Measurements from ENCODE around the gene SLC10A1.
"Not testable (repeated sequence)": the region's sequence is repeated elsewhere in the genome, so short reads cannot be mapped to it uniquely, and the experiment has no call there.

SLC10A1 gene

DNA sequence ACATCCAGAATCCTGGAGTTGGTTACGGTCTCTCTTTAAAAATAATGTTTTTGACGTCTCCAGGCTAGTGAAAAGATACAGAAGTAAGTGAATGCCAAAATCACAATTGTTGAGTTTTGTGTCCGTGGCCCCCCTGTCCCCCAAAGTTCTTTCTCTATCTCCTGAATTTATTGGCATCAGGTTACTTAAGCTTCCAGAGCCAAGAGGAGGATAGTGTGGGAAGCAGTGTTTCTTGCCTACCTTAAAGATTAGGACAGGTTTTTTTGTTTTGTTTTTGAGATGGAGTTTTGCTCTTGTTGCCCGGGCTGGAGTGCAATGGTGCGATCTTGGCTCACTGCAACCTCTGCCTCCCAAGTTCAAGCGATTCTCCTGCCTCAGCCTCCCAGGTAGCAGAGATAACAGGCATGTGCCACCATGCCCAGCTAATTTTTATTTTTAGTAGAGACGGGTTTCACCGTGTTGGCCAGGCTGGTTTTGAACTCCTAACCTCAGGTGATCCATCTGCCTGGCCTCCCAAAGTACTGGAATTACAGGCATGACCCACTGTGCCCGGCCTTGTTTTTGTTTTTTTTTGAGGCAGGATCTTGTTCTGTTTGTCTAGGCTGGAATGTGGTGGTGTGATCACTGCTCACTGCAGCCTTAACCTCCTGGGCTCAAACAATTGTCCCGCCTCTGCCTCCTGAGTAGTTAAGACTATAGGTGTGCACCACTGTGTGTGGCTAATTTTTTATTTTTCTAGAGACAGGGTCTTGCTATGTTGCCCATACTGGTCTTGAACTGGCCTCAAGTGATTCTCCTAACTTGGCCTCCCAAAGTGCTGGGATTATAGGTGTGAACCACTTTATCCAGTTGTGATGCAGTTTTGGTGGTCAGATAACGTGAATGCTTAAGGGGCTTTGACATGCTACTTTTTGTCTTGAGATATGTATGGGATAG lies 24.7 kb downstream of the SLC10A1 start:
- DNase-seq (ENCODE audit: extremely low spot score, insufficient read length, low read depth) (no peak), FAIRE-seq (no peak)

DNA sequence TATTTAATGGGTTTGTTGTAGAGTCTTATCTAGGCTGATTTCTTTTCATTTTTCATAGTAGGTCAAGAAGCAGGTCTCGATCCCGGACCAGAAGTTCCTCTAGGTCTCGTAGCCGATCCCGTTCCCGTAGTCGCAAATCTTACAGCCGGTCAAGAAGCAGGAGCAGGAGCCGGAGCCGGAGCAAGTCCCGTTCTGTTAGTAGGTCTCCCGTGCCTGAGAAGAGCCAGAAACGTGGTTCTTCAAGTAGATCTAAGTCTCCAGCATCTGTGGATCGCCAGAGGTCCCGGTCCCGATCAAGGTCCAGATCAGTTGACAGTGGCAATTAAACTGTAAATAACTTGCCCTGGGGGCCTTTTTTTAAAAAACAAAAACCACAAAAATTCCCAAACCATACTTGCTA lies 25.9 kb downstream of the SLC10A1 start:
- FAIRE-seq, result no peak
- no peak for DNase-seq (ENCODE audit: extremely low spot score, insufficient read length, low read depth)

GRCh38 chr14:69770559-69770958 lies 26.5 kb downstream of the SLC10A1 start:
- DNase-seq (ENCODE audit: extremely low spot score, insufficient read length, low read depth), result no peak
- no peak for FAIRE-seq

- DNase-seq (ENCODE audit: extremely low spot score, insufficient read length, low read depth) (no peak), FAIRE-seq (peak; percentile 12)
These were observed 27.4 kb downstream of the SLC10A1 start for GRCh38 chr14:69769623-69770022.

- DNase-seq (ENCODE audit: extremely low spot score, insufficient read length, low read depth) (no peak), FAIRE-seq (no peak)
These were observed 28.2 kb downstream of the SLC10A1 start for GRCh38 chr14:69768873-69769272.

- FAIRE-seq, result peak; percentile 86
These were observed 29.6 kb downstream of the SLC10A1 start for GRCh38 chr14:69767369-69767999.

GRCh38 chr14:69766984-69767368 lies 30.1 kb downstream of the SLC10A1 start, which contains the start of gene SRSF5:
Gene SRSF5, plus strand, starts transcription at chr14:69767142. Its CDS starts 1,015 bp downstream, at chr14:69768157.
- FAIRE-seq (peak; percentile 99), DNase-seq (ENCODE audit: extremely low spot score, insufficient read length, low read depth) (peak; percentile 85)

More at GRCh38 chr14:69767369-69767999, 29.6 kb downstream of the SLC10A1 start:
- peak; percentile 81 for DNase-seq (ENCODE audit: extremely low spot score, insufficient read length, low read depth)

DNA sequence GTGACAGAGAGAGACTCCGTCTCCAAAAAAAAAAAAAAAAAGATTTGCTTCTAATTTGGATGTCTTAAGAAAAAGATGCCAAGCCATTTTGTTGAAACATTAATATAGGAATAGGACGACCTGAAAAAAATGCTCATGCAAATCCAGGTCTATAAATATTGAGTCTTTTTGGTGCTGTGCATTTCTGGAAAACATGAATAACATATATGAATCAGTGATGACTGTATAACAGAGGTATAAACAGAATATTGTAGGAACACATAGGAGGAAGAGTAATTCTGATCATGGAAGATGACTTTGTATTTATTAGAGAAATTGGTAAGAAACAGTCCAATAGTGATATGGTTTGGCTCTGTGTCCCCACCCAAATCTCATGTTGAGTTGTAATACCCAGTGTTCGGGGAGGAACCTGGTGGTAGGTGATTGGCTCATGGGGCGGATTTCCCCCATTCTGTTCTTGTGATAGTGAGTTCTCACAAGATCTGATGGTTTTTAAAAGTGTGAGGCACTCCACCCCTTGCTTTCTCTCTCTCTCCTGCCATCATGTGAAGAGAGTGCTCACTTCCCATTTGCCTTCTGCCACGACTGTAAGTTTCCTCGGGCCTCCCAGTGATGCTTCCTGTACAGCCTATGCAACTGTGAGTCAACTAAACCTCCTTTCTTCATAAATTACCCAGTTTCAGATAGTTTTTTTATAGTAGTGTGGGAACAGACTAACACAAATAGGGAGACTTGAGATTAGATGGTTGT lies 33.1 kb downstream of the SLC10A1 start:
- no peak for FAIRE-seq

DNA sequence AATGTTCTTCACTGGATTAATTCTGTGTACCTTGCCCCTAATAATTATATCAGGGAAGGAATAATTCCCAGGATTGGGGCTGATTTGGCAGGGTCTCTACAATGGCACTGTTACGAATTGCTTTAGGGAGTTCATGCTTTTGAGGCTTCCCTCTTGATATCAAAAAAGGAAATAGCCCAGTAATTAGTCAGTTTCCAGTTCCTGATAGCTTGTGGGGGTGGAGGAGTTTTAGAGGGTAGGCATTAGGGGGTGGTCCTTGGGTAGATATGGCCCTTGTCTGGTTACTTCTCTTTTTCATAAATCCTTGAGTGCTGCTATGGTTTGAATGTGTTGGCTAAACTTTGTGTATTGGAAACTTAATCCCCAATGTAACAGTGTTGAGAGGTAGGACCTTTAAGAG lies 36.2 kb downstream of the SLC10A1 start:
- FAIRE-seq (no peak), DNase-seq (ENCODE audit: extremely low spot score, insufficient read length, low read depth) (no peak)

More for the DNA sequence above, 33.1 kb downstream of the SLC10A1 start:
- DNase-seq (ENCODE audit: extremely low spot score, insufficient read length, low read depth), result no peak

GRCh38 chr14:69756298-69756697 lies 40.7 kb downstream of the SLC10A1 start:
- FAIRE-seq (no peak), DNase-seq (ENCODE audit: extremely low spot score, insufficient read length, low read depth) (no peak)

- DNase-seq (ENCODE audit: extremely low spot score, insufficient read length, low read depth), result no peak
- FAIRE-seq, result no peak
These were observed 41.3 kb downstream of the SLC10A1 start for GRCh38 chr14:69755784-69756183.

DNA sequence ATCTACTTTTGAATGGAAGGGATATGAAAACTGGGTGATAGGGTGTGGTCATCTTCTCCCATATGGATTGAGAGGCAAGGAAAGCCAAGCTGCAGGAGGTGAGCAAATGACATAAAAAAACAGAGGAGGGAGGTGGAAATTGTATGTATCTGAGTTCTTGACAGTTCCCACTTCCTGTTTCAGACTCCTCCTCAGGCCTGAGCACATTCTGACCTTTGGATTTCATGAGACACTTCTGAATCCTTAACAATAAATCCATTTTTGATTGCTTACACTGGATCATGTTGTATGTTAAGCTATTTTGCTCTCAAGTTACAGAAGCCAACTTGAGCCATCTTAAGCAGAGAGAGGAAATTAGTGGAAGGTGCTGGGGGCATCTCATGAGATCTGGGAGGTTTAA lies 41.7 kb downstream of the SLC10A1 start:
- DNase-seq (ENCODE audit: extremely low spot score, insufficient read length, low read depth), result no peak
- peak; percentile 65 for FAIRE-seq

DNA sequence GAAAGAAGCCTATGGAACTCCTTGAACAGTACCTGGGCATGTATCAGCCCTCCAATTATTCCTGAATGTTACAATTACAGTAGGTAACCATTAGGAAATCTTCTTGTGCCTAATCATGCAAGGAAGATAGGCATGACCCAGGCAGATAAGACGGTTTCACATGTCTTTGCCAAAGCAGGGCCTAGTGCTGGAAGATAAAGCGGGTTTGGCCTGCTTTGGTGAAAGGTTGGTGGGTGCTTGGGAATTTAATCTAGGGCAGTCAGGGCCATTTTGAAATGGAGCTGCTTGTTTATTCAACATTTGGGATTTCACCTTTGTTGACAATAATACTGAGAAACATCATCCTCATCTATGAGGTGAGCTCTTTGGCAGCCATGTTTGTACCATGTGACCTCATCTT lies 42.6 kb downstream of the SLC10A1 start:
- DNase-seq (ENCODE audit: extremely low spot score, insufficient read length, low read depth) (no peak), FAIRE-seq (no peak)

GRCh38 chr14:69753860-69754259 lies 43.2 kb downstream of the SLC10A1 start:
- FAIRE-seq, result no peak
- DNase-seq (ENCODE audit: extremely low spot score, insufficient read length, low read depth), result no peak

DNA sequence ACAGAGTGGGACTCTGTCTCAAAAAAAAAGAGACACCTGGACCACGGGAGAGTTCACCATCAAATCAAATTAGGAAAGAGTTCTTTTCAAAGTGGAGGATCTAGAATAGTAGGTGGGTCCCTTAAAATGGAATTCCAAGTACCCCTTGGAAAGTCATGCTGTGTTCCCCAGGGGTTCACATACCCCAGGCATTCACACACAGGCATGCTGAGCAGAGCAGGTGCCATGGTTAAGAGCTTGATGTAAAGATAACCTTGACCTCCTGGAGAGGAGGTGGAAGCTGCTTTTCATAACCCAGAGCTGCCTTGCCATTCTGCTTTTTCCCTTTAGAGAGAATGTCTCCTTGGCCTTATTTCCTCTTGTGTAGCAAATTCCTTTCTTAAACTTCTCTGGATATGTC lies 44.3 kb downstream of the SLC10A1 start:
- DNase-seq (ENCODE audit: extremely low spot score, insufficient read length, low read depth) (no peak), FAIRE-seq (no peak)

GRCh38 chr14:69750495-69750894 lies 46.5 kb downstream of the SLC10A1 start:
- no peak for DNase-seq (ENCODE audit: extremely low spot score, insufficient read length, low read depth)
- FAIRE-seq, result peak; percentile 18

- DNase-seq (ENCODE audit: extremely low spot score, insufficient read length, low read depth) (no peak), FAIRE-seq (peak; percentile 21)
These were observed 47.1 kb downstream of the SLC10A1 start for GRCh38 chr14:69749956-69750355.

DNA sequence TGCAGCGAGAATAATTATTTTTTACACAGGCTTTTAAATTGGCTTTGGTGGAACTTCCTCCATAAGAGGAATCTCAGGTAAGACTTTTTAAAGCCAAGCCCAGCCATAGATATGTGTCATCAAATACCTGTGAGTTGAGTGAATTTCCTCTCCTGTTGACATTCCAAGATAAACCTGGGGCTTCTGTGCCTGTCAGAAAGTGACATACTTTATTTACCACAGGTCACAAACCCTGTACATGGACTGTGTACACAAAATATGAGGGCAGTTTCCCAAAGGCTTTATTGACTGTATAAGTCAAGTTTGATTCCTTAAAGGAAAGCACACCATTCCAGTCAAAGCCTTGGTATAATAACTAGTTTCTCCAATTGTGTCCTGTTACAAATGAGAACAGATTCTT lies 56.0 kb downstream of the SLC10A1 start:
- DNase-seq (ENCODE audit: extremely low spot score, insufficient read length, low read depth) (no peak), FAIRE-seq (no peak)

- not testable (repeated sequence) for FAIRE-seq; DNase-seq (ENCODE audit: extremely low spot score, insufficient read length, low read depth)
These were observed 60.6 kb downstream of the SLC10A1 start for GRCh38 chr14:69736405-69736804.

DNA sequence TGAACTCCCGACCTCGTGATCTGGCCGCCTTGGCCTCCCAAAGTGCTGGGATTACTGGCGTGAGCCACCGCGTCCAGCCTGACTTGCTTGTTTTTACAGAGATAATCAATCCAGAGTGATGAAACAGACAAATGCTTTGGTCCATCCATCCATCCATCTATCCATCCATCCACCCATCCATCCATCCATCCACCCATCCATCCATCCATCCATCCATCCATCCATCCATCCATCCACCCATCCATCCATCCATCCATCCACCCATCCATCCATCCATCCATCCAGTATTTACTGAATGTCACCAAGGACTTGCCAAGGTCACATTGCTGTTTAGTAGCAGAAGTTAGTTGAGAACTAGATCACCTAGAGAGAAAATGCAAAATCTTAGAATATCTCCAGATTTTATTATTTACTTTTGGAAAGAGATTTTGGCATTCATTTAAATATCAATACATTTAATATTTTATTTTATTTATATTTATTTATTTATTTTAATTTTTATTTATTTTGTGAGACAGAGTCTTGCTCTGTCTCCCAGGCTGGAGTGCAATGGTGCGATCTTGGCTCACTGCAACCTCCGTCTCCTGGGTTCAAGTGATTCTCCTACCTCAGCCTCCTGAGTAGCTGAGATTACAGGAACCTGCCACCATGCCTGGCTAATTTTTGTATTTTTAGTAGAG lies 65.0 kb downstream of the SLC10A1 start:
- not testable (repeated sequence) for DNase-seq (ENCODE audit: extremely low spot score, insufficient read length, low read depth); FAIRE-seq
